Measurements from ENCODE around the gene MID1IP1. TPM values are rescaled to one million over a fixed set of nuclear protein-coding genes. Genes with fewer than 3 reads are reported as not detected.

The MID1IP1 gene
- total and polyA plus RNA-seq, 2 of the 8 experiments (the other 6 are each of a cell fraction or from before 2014, with no cell fraction given), result 118 to 128 TPM

GRCh38 chrX:38824176-38824575 lies 22.9 kb downstream of the MID1IP1 start:
- 89% methylated on average over 2 of the region's 2 CpGs; no CpG with 5 or more reads in 1 of the 2 experiments for WGBS, 2 experiments (ENCODE audit: extremely low coverage in 1 of 2, insufficient coverage in 1 of 2, insufficient read length in 1 of 2, insufficient replicate concordance in 2 of 2, low coverage in 1 of 2, low lambda C conversion rate in 2 of 2, missing lambda C conversion rate in 1 of 2)
- no peak for FAIRE-seq
- H3K14ac ChIP-seq (ENCODE audit: insufficient read length), result no peak overlapping the region
- no peak overlapping the region for H2BK5ac ChIP-seq (ENCODE audit: low read depth, low read length)
- no peaks in the 10 kb centered on the region for H3K36me3 ChIP-seq (ENCODE audit: control insufficient read depth in 2 of 4, insufficient read depth in 4 of 4, low read length in 3 of 4)
- CTCF ChIA-PET (ENCODE audit: partially characterized antibody), result no interaction called here
- H3K4me2 ChIP-seq (ENCODE audit: insufficient read depth in 1 of 2, low read depth in 2 of 2, low read length in 2 of 2), result no peak overlapping the region
- H3K4me1 ChIP-seq (replicated peaks in 1 of 4; ENCODE audit: control insufficient read depth in 3 of 4, insufficient read depth in 4 of 4, low read length in 3 of 4), result no peaks in the 10 kb centered on the region
- H3K27ac ChIP-seq (ENCODE audit: low read depth, low read length), result no peak overlapping the region
- no peak overlapping the region for H2BK120ac ChIP-seq (replicated peaks; ENCODE audit: low read depth, low read length)
- H2AFZ ChIP-seq (ENCODE audit: low read length), result no peak overlapping the region
- H4K5ac ChIP-seq (ENCODE audit: insufficient read length, low read depth, low read length), result no peak overlapping the region
- H3K18ac ChIP-seq (ENCODE audit: extremely low read depth, low read length), result no peak overlapping the region
- no peaks in the 10 kb centered on the region for H4K20me1 ChIP-seq (replicated peaks in 1 of 2; ENCODE audit: control insufficient read depth in 1 of 2, insufficient read depth in 2 of 2, low read length in 2 of 2)
- no peak overlapping the region for H2AK5ac ChIP-seq (ENCODE audit: low read depth, low read length)
- no peak overlapping the region for H4K91ac ChIP-seq (replicated peaks; ENCODE audit: insufficient read length, low read length)
- no peak for DNase-seq (ENCODE audit: low read depth in 1 of 2, low spot score in 2 of 2)
- TF ChIP-seq BRCA1 (IDR thresholded peaks at IDR 0.05; ENCODE audit: low read depth, low read length) (no peak), CEBPB (IDR thresholded peaks at IDR 0.05; ENCODE audit: low read depth, low read length) (no peak), USF2 (IDR thresholded peaks at IDR 0.05; ENCODE audit: low read length) (no peak), ATF2 (IDR thresholded peaks at IDR 0.05; ENCODE audit: low read length) (no peak), HDAC6 (IDR thresholded peaks at IDR 0.05; ENCODE audit: low read depth, low read length) (no peak), TAF7 (optimal IDR thresholded peaks at IDR 0.05; ENCODE audit: borderline replicate concordance, low read depth, low read length) (no peak)
- H3K56ac ChIP-seq (replicated peaks; ENCODE audit: insufficient read length, low read depth, low read length), result no peak overlapping the region
- no peaks in the 10 kb centered on the region for H3K9me3 ChIP-seq (ENCODE audit: insufficient read depth in 2 of 2, low read depth in 1 of 2, low read length in 1 of 2)
- no peaks in the 10 kb centered on the region for H3K79me2 ChIP-seq (ENCODE audit: control insufficient read depth in 1 of 2, insufficient read depth in 2 of 2, low read length in 2 of 2)
- H3K4me3 ChIP-seq (ENCODE audit: extremely low read depth in 1 of 4, insufficient read depth in 2 of 4, low read depth in 3 of 4, low read length in 4 of 4), result no peak overlapping the region
- H3K9ac ChIP-seq (replicated peaks in 1 of 4; ENCODE audit: extremely low read depth in 1 of 4, low read depth in 3 of 4, low read length in 3 of 4), result no peak overlapping the region
- H3K4ac ChIP-seq (replicated peaks; ENCODE audit: insufficient read length, low read depth, low read length), result no peak overlapping the region
- no peaks in the 10 kb centered on the region for H3K23me2 ChIP-seq (ENCODE audit: low read depth, low read length)
- no peak overlapping the region for H4K8ac ChIP-seq (ENCODE audit: extremely low read depth, insufficient read depth, low read length)
- no peaks in the 10 kb centered on the region for H3K79me1 ChIP-seq (ENCODE audit: low read depth, low read length)
- no peaks in the 10 kb centered on the region for H3K27me3 ChIP-seq (replicated peaks in 1 of 4; ENCODE audit: control insufficient read depth in 3 of 4, extremely low read depth in 1 of 4, insufficient read depth in 3 of 4, low read length in 3 of 4)
- no peak overlapping the region for H2BK12ac ChIP-seq (ENCODE audit: low read depth, low read length)
- H3K23ac ChIP-seq (ENCODE audit: insufficient read length), result no peak overlapping the region
- POLR2A ChIA-PET (ENCODE audit: partially characterized antibody), result no interaction called here
- H2BK20ac ChIP-seq (ENCODE audit: low read length), result no peak overlapping the region
- no peak overlapping the region for H2BK15ac ChIP-seq (ENCODE audit: low read length)
